Upper lobe of right lung (tissue), 1 donor: ENCODE results near the gene ALKAL2. TPM values are rescaled to one million over a fixed set of nuclear protein-coding genes. Genes with fewer than 3 reads are reported as not detected.

Experiments
- ATAC-seq: fragments of 200-7000 bp; cut with Tn5 transposase; one replicate; pipeline ENCODE4 v1.9.1; 2020; ENCODE audit warnings: mild to moderate bottlenecking, moderate library complexity
- DNase-seq: peaks from one replicate; pipeline ENCODE4 v3.0.0-alpha.2; 2020
- H3K27ac ChIP-seq: fragments of 200-600 bp; one replicate; pipeline ENCODE4 v1.8.0; 2022
- H3K27me3 ChIP-seq: fragments of 200-600 bp; one replicate; pipeline ENCODE4 v1.8.0; 2022; ENCODE audit warnings: mild to moderate bottlenecking
- H3K36me3 ChIP-seq: fragments of 200-600 bp; one replicate; pipeline ENCODE4 v1.8.0; 2022
- H3K4me1 ChIP-seq: fragments of 200-600 bp; one replicate; pipeline ENCODE4 v1.8.0; 2022
- H3K4me3 ChIP-seq: fragments of 200-600 bp; one replicate; pipeline ENCODE4 v1.8.0; 2022; ENCODE audit warnings: mild to moderate bottlenecking
- H3K9me3 ChIP-seq: fragments of 200-600 bp; one replicate; pipeline ENCODE4 v1.8.0; 2022
- intact Hi-C: fragments of 100-400 bp; cut with DNase I; formaldehyde crosslinking; loops from one replicate; pipeline ENCODE4 v1.11.0; 2022
- total RNA-seq: library from RNA; stranded (reverse); fragmentation: NEBNext Ultra II Directional; extraction: Animal tissue kit (Norgen Biotek cat#: 25700); gene quantifications from one replicate; pipeline ENCODE4 v1.2.1, GENCODE V29; 2021
- TF ChIP-seq, protein P1 (sequence below): fragments of 200-600 bp; IDR thresholded peaks from one replicate; pipeline ENCODE4 v1.8.0; 2022; ENCODE audit warnings: antibody characterized with exemption
- donor health status: DM: no; HTN: yes; CAD: no; lungs with severe emphysema.

Gene ALKAL2
- total RNA-seq, 1 donor from 2014 or later: 18.7 TPM

DNA sequence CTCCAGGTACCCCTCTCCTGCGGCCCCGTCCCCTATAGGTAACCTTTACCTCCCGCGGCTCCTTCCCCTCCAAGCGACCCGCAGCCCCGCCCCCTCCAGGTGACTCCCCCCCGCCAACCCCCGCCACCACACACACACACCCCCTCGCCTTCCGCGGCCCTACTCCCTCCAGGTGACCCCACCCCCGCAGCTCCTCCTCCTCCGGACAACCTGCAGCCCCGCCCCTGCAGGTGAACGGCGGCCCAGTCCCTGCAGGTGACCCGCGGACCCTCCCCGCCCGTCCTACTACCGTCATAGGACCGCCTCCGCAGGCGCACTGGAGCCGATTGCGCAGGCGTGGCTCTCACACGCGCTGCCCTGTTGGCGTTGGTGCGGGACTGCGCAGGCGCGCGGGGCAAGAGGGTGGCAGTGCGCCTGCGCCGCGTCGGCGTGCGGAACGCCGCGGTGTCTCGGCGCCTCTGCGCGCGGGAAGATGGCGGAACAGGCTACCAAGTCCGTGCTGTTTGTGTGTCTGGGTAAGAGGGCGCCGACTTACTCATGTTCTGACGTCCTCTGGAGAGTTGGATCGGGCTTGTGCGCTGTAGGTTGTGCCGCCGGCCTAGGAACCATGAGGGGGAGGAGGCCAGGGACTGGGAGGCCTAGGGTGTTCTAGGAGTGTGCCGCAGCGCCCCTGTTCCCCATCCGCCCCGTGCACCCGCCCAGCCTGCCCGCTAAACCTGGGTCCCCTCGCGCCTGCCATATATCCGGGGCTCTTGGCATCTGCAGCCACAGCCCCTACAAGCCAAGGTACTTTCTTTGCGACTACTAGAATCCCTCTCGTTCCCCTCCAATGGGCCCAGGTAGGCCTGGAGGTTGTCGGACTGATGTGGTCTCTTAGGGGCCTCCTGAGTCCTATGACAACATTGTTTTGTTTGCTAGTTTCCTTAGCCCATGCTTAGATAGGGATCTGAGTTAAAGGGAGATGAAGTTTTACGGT lies 23.1 kb downstream of the ALKAL2 start, which contains the start of gene ACP1:
Gene ACP1, plus strand, starts transcription at position 455 of the 976 bp plus-strand sequence. Its CDS starts 18 bp downstream, at position 473.
- ATAC-seq (peak; percentile 96), DNase-seq (peak; percentile 99)
- Histone ChIP-seq H3K9me3 (no peaks in the 10 kb centered on the region), H3K27ac (peak within 1 kb of the TSS; percentile 85), H3K27me3 (no peaks in the 10 kb centered on the region), H3K4me1 (peaks cover 44% of the 10 kb centered on the region), H3K4me3 (peak within 1 kb of the TSS; percentile 82), H3K36me3 (no peaks in the 10 kb centered on the region)
- intact Hi-C loops: no loop called here
- TF ChIP-seq, protein P1, sequence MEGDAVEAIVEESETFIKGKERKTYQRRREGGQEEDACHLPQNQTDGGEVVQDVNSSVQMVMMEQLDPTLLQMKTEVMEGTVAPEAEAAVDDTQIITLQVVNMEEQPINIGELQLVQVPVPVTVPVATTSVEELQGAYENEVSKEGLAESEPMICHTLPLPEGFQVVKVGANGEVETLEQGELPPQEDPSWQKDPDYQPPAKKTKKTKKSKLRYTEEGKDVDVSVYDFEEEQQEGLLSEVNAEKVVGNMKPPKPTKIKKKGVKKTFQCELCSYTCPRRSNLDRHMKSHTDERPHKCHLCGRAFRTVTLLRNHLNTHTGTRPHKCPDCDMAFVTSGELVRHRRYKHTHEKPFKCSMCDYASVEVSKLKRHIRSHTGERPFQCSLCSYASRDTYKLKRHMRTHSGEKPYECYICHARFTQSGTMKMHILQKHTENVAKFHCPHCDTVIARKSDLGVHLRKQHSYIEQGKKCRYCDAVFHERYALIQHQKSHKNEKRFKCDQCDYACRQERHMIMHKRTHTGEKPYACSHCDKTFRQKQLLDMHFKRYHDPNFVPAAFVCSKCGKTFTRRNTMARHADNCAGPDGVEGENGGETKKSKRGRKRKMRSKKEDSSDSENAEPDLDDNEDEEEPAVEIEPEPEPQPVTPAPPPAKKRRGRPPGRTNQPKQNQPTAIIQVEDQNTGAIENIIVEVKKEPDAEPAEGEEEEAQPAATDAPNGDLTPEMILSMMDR: no peak

DNA sequence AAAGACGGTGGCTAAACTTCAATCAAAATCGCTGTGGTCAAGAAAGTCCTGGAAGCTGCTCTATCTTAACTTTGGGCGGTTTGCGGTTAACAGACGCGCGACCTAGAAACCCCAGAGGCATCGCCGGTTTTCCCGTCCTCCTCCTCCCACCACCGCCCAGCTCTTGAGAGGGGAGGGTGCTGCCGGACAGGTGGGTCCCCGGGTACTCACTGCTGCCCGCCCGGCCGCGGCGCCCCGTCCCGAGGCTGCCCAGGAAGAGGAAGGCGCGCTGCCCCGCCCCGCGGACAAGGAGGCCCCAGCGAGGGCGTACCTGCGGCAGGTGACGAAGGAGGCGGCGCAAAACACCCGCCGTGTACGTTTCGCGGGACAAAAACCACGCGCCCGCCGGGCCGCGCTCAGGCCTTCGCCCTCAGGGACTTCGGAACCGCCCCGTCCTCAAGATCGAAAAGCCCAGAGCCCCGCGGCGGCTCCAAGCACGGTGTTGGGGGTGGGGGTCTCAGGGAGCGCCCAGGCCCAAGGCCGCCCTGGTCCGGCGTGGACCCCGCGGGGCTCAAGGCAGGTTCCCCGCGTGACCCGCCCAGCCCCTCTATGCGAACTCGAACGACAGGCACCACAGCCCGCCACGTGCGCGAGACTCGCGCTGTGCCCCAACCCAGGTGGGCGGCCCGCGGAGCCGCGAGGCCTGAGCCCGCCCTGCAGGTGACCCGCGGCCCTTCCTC lies 24.0 kb downstream of the ALKAL2 start, which contains the start of gene SH3YL1:
Gene SH3YL1, minus strand, starts transcription at position 259 of the 719 bp plus-strand sequence. Its CDS starts 48 bp downstream, at position 211.
- TF ChIP-seq, protein P1: no peak
- peak; percentile 74 for ATAC-seq
- Histone ChIP-seq H3K36me3 (no peaks in the 10 kb centered on the region), H3K4me3 (peak within 1 kb of the TSS; percentile 82), H3K9me3 (no peaks in the 10 kb centered on the region), H3K4me1 (peaks cover 37% of the 10 kb centered on the region), H3K27me3 (no peaks in the 10 kb centered on the region), H3K27ac (peak within 1 kb of the TSS; percentile 85)
- intact Hi-C loops: no loop called here
- DNase-seq: peak; percentile 90

DNA sequence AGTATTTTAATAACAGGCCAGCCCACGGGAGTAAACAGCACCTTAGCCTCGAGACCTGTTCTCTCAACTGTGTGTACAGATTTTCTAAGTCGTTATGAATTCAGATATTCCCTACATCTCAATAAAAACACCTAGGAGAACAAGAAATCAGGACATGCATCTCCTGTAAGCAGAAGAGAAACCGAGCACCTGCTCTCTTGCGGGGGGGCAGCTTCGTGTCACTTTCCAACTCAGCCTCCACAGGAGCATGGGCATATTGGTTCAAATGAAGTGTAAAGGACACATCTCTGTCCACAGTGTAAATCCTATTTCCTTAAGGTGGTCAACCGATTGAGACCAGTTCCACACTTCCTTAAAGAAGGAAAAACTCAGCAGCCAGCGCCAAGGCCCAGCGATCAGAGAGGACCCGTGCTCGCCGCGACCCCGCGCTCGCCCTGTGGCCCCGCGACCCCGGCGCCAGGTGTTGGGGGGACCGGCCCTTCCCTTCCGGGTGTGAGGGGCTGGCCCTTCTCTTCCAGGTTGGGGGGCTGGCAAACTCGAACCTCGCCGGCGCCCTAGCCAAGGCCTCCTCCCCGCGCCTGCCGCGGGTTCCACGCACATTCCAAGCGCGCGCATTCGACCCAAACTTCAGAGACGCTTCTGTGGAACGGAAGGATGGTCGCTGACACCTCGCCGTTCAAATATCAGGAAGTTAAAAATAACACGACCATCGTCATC lies 24.7 kb downstream of the ALKAL2 start:
- Histone ChIP-seq H3K4me1 (peaks cover 37% of the 10 kb centered on the region), H3K9me3 (no peaks in the 10 kb centered on the region), H3K27me3 (no peaks in the 10 kb centered on the region), H3K4me3 (peak overlapping the region; percentile 82), H3K36me3 (no peaks in the 10 kb centered on the region), H3K27ac (peak overlapping the region; percentile 83)
- intact Hi-C loops: no loop called here
- TF ChIP-seq, protein P1: no peak
- ATAC-seq: no peak
- DNase-seq: peak; percentile 60

DNA sequence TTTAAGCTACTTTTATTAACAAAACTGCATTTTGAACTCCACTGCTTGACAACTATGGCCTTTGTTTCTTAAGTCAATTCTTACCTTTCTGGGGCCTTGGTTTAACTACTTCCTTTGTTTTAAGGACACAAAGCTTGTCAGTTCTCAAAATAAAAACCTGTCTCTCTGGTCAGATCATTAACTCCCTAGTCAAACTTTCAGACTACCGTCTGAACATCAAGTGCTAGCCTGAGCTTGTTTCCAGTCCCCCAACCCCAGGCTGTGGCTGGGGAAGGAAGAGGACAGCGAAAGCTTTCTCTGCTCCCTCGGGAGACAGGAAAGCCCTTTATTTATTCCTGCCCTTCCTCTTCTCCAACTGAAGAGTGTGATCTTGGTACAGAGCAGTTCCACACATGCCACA lies 25.8 kb downstream of the ALKAL2 start:
- Histone ChIP-seq H3K27ac (peak overlapping the region; percentile 83), H3K36me3 (no peaks in the 10 kb centered on the region), H3K9me3 (no peaks in the 10 kb centered on the region), H3K27me3 (no peaks in the 10 kb centered on the region), H3K4me1 (peaks cover 36% of the 10 kb centered on the region), H3K4me3 (peak overlapping the region; percentile 20)
- TF ChIP-seq, protein P1: no peak
- ATAC-seq: no peak
- no peak for DNase-seq
- intact Hi-C loops: no loop called here

DNA sequence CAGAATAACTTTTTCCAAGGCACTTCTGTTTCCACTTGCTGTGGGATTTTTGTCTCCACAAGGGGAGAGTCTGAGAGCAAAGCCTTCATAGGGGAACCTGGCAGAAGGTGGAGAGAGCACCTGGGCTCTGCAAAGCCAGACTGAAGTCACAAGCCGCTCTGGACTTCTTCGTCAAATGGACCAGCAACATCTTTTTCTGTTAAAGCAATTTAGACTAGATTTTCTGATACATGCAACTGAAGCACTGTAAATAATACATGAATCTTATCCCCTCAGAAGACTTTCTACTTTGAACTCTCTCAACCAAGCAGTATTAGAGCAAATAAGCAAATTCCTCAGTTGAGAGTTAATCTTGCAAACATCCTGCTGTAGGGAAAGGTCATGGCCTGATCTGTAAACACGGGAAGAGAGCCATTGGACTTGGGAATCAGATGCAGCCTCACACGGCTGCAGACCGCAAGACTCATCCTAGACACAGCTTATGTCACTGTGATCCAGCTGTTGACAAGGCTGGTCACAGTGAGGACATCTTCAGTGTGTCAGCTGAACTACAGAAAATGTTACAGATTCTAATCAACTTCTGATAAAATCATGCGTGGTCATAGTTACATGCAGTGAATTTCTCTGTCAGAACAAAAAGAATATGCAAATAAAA lies 27.3 kb downstream of the ALKAL2 start:
- Histone ChIP-seq H3K9me3 (no peaks in the 10 kb centered on the region), H3K27me3 (no peaks in the 10 kb centered on the region), H3K27ac (no peak overlapping the region), H3K4me3 (no peak overlapping the region), H3K4me1 (peaks cover 21% of the 10 kb centered on the region), H3K36me3 (no peaks in the 10 kb centered on the region)
- DNase-seq: no peak
- ATAC-seq: no peak
- intact Hi-C loops: no loop called here
- TF ChIP-seq, protein P1: no peak
